HG03460 (cell line): ENCODE data around the gene ZFX.

ENCODE experiments used
- ATAC-seq: cut with Tn5 transposase; IDR thresholded peaks from one replicate; pipeline ENCODE4 v1.9.1; 2021; ENCODE audit not compliant: unreplicated experiment

ZFX gene

GRCh38 chrX:24200133-24200532 lies 50.6 kb downstream of the ZFX start:
- ATAC-seq: no peak

DNA sequence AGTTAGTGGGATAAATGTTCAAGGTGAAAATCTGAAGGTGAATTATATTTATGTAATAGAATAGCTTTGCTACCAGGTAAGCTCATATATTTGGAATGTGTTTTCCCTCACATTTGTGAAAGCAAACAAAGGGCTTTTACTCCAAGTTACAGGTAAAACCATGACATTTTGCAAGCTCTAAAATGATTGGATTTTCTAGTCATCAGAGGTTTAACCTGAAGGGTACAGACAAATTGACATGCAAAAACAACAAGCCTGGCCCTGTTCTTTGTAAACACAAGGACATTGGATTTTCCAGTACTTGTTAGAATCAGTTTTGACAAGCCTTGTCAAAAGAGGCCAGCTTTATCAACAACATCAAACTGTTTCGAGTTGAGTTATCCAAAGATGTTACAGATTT lies 51.7 kb downstream of the ZFX start:
- ATAC-seq: no peak

GRCh38 chrX:24202465-24203031 lies 53.0 kb downstream of the ZFX start:
- no peak for ATAC-seq

- no peak for ATAC-seq
These were observed 53.7 kb downstream of the ZFX start for GRCh38 chrX:24203072-24203808.

GRCh38 chrX:24204331-24204730 lies 54.8 kb downstream of the ZFX start:
- no peak for ATAC-seq

DNA sequence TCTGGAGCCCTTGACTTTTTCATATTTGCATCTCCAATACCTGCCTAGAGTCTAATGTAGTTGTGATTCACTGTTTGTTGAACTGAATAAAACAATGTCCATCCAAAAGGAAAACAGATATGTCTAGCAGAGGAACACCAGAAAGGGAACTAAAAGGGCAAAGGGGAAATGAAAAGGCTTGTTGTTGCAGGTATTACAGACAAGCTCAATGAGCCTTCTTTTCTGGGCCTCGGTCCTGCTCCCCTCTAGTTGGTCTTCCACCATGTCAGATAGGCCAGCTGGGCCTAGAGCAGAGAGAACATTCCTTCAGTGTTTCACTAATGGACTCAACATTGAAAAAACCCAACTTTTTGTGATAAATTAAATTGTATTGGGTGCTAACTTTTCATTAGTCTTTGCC lies 55.4 kb downstream of the ZFX start:
- ATAC-seq: no peak

- no peak for ATAC-seq
These were observed 58.3 kb downstream of the ZFX start for GRCh38 chrX:24207826-24208225.

GRCh38 chrX:24208496-24209240 lies 59.1 kb downstream of the ZFX start:
- ATAC-seq: no peak

DNA sequence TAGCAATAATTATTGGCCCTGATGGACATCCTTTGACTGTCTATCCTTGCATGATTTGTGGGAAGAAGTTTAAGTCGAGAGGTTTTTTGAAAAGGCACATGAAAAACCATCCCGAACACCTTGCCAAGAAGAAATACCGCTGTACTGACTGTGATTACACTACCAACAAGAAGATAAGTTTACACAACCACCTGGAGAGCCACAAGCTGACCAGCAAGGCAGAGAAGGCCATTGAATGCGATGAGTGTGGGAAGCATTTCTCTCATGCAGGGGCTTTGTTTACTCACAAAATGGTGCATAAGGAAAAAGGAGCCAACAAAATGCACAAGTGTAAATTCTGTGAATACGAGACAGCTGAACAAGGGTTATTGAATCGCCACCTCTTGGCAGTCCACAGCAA lies 60.7 kb downstream of the ZFX start:
- ATAC-seq: no peak

DNA sequence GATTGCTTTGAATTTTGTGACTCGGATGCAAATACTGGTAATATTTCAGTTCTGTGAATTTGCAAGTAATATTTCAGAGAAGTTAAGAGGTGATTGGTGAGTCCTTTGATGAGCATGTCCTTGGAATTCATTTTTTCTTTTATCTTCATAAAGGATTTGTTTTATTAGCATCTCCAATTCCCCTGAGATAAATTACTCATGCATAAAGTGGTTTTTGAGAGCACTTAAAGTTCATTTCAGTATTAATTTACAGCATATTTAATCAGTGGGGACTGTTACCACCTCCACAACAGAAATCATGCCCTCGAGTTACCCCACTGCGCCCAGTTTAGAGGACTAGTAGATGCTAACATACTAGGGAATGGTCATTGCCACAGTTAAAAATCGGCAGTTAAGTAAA lies 65.0 kb downstream of the ZFX start:
- ATAC-seq: no peak

GRCh38 chrX:24215272-24215671 lies 65.7 kb downstream of the ZFX start:
- no peak for ATAC-seq

GRCh38 chrX:24216037-24216436 lies 66.5 kb downstream of the ZFX start:
- ATAC-seq: no peak

DNA sequence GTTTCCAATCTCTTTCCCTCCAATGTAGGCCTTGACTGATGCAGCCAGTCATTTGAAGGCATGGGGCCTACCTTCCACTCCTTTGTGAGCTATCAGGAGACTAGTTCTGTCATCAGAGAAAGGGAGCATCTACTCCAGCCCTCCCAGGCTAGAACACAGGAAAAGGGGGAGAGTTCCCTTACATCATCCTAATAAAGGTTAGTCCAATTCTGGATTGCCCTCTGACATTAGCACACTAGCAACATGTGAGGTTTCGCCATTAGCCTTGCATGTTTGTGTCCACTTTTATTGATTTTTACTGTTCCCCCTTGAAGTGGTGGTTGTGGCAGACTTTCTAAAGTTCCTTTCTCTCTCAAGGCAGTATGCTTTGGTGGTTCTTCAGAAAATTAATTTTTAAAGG lies 67.3 kb downstream of the ZFX start:
- no peak for ATAC-seq

DNA sequence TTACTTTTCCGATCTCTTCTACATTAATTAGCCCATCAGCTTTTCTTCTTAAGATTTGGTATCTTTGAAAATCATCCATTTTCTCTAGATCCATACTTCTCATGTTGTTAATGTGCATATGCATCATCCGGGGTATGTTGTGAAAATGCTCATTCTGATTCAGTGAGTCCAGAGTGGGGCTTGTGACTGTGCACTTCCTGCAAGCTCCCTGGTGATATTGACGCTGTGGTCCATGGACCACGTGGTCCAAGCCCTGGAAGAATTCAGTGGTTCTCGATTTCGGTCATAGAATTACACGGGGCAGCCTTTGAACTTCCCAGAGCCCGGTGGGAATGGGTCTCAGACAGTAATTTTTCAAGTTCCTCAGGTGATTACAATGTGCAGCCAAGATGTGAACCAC lies 69.8 kb downstream of the ZFX start:
- no peak for ATAC-seq

- no peak for ATAC-seq
These were observed 72.3 kb downstream of the ZFX start for GRCh38 chrX:24221872-24222271.

DNA sequence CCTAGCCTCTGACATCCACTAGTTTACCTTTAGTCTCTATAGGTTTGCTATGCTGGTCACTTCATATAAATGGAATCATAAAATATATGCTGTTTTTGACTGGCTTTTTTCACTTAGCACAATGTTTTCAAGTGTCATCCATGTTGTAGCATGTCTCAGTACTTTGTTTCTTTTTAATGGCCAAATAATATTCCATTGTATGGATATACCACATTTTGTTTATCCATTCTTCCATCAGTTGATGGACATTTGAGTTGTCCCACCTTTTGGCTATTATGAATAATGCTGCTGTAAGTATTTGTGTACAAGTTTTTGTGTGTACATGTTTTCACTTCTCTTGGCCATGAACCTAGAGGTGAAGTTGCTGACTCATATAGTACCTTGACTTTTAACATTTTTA lies 75.7 kb downstream of the ZFX start:
- ATAC-seq: no peak

DNA sequence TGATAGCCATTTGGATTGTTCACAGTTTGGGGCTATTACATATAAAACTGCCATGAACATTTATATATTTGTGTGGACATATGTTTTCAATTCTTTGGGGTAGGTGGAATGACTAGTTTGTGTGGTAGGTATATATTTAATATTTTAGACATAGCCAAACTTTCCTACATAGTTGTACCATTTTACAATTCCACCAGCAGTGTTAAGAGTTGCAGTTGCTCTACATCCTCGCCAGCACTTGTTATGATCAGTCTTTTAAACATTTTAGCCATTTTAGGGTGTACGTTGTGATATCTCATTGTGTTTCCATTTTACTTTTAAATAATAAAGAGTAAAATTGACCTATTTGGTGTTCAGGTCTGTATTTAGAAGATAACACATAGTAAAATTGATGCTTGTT lies 76.6 kb downstream of the ZFX start:
- ATAC-seq: no peak

DNA sequence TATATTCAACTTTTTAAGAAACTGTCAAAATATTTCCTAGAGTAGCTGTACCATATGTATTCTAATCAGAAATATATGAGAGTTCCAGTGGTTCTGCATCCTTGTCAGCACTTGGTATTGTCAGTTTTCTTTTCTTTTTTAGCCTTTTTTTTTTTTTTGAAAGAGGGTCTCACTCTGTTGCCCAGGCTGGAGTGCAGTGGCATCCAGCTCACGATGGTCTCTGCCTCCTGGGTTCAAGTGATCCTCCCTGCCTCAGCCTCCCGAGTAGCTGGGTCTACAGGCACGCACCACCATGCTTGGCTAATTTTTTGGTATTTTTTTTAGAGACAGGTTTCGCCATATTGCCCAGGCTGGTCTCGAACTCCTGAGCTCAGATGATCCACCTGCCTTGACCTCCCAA lies 79.1 kb downstream of the ZFX start:
- no peak for ATAC-seq

- ATAC-seq: no peak
These were observed 79.9 kb downstream of the ZFX start for GRCh38 chrX:24229400-24229879.

DNA sequence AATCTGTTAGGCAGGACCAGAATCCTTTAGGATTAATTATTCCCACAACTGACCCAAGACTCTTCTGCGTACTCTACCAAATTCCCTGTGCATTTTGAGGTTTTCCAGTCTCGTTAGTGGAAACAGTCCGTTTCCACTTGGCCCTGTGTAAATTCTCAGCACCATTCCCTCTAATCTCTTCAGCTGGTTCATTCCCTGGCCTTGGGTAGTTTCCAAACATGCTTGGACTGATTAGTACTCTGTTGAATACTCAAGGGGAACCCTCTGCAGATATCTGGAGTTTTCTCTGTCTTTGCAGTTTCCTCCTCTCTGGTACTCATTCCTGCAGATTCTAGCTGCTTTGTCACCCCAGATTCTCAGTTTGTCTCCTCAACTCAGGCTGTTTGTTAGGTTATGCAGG lies 80.4 kb downstream of the ZFX start:
- no peak for ATAC-seq

- no peak for ATAC-seq
These were observed 81.6 kb downstream of the ZFX start for GRCh38 chrX:24231131-24231540.

GRCh38 chrX:24231641-24232179 lies 82.2 kb downstream of the ZFX start:
- ATAC-seq: no peak
